Measurements from ENCODE around the gene TRPM2. TPM values are rescaled to one million over a fixed set of nuclear protein-coding genes. Genes with fewer than 3 reads are reported as not detected.

The TRPM2 gene
- total RNA-seq, 1 donor from 2014 or later: 1.6 TPM

DNA sequence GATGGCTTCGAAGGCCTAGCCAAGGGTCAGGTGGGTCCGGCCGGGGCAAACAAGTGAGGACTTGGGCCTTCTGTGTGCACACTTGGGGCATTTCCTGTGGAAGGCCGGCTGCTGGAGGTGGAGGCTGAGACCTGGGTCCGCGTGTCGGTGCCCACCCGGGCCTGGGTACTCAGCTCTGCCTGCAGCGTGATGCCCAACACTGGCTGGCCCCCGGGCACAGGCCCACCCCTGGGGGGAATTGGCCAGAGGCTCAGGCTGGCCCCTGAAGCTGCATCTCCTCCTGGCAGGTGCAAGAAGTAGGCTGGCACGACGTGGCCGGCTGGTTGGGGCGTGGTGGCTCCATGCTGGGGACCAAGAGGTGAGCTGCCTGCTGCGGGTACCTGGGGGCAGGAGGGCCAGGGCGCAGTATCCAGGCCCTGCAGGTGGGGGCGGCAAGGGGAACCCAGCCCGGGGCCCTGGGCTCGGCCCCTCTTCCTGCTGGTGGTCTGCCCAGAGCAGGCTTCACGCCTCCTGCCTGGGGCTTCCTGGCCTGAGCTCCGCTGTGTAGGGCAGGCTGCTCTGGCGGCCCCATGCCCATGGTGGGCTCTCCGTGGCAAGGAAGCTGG is 31.5 kb upstream of the TRPM2 start:
- Histone ChIP-seq H3K9me3 (ENCODE audit: control insufficient read depth in 3 of 3, low read length in 3 of 3) (no peaks in the 10 kb centered on the region), H3K9ac (ENCODE audit: low read depth in 1 of 3, low read length in 3 of 3) (no peak overlapping the region), H3K4me3 (ENCODE audit: low read length in 3 of 3) (no peak overlapping the region), H3K27ac (ENCODE audit: low read depth, low read length) (no peak overlapping the region), H3K4me1 (ENCODE audit: control insufficient read depth in 3 of 3, insufficient read depth in 3 of 3, low read length in 3 of 3) (peaks cover 0 to 11% (median 0%) of the 10 kb centered on the region in 3 donors), H3K36me3 (ENCODE audit: control insufficient read depth in 3 of 3, insufficient read depth in 3 of 3, low read length in 3 of 3) (peaks cover 7 to 25% (median 14%) of the 10 kb centered on the region in 3 donors), H3K27me3 (ENCODE audit: control insufficient read depth in 3 of 3, insufficient read depth in 3 of 3, low read length in 3 of 3) (no peaks in the 10 kb centered on the region)

DNA sequence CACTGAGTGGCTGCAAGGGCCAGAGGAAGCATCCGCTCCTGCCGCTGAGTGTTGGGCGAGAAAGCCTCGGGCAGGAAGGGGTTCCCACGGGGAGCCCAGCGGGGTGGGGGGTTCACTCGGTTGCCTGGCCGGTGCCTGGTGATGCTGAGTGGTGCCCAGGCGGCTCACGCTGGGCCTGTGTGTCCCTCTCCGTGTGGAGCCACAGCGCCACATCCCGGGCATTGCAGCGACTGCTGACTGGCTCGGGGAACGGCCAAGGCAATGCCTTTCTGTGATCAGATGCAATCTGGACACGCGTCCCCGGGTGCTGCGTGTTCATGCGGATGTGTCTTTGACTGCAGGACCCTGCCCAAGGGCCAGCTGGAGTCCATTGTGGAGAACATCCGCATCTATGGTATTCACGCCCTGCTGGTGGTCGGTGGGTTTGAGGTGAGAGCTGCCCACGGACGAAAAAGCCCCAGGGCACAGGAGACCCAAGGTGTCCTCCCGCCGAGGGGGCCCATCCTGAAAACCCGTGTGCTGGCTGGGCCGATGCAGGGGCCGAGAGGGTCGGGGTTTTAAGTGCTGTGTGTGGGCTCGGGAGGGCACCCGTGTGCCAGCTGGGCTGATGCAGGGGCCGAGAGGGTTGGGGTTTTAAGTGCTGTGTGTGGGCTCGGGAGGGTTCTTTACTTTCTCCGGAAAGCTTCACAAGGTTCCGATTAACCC is 30.6 kb upstream of the TRPM2 start:
- Histone ChIP-seq H3K27me3 (ENCODE audit: control insufficient read depth in 3 of 3, insufficient read depth in 3 of 3, low read length in 3 of 3) (no peaks in the 10 kb centered on the region), H3K36me3 (ENCODE audit: control insufficient read depth in 3 of 3, insufficient read depth in 3 of 3, low read length in 3 of 3) (peaks cover 7 to 25% (median 14%) of the 10 kb centered on the region in 3 donors), H3K4me3 (ENCODE audit: low read length in 3 of 3) (no peak overlapping the region), H3K9me3 (ENCODE audit: control insufficient read depth in 3 of 3, low read length in 3 of 3) (no peaks in the 10 kb centered on the region), H3K4me1 (ENCODE audit: control insufficient read depth in 3 of 3, insufficient read depth in 3 of 3, low read length in 3 of 3) (peaks cover 0 to 11% (median 0%) of the 10 kb centered on the region in 3 donors), H3K27ac (ENCODE audit: low read depth, low read length) (no peak overlapping the region), H3K9ac (ENCODE audit: low read depth in 1 of 3, low read length in 3 of 3) (peak overlapping the region in 1 of 3 donors; percentile 89)

GRCh38 chr21:44323591-44323990 is 29.8 kb upstream of the TRPM2 start:
- H3K27me3 ChIP-seq (ENCODE audit: control insufficient read depth in 3 of 3, insufficient read depth in 3 of 3, low read length in 3 of 3): no peaks in the 10 kb centered on the region
- H3K27ac ChIP-seq (ENCODE audit: low read depth, low read length): no peak overlapping the region
- H3K4me3 ChIP-seq (ENCODE audit: low read length in 3 of 3): peak overlapping the region in 1 of 3 donors; percentile 85
- peaks cover 4 to 22% (median 14%) of the 10 kb centered on the region in 3 donors for H3K36me3 ChIP-seq (ENCODE audit: control insufficient read depth in 3 of 3, insufficient read depth in 3 of 3, low read length in 3 of 3)
- peaks cover 0 to 11% (median 0%) of the 10 kb centered on the region in 3 donors for H3K4me1 ChIP-seq (ENCODE audit: control insufficient read depth in 3 of 3, insufficient read depth in 3 of 3, low read length in 3 of 3)
- peak overlapping the region in 2 of 3 donors; percentile 4 to 89 for H3K9ac ChIP-seq (ENCODE audit: low read depth in 1 of 3, low read length in 3 of 3)
- H3K9me3 ChIP-seq (ENCODE audit: control insufficient read depth in 3 of 3, low read length in 3 of 3): no peaks in the 10 kb centered on the region

- H3K9ac ChIP-seq (ENCODE audit: low read depth in 1 of 3, low read length in 3 of 3): peak overlapping the region in 2 of 3 donors; percentile 4 to 89
- peak overlapping the region in 1 of 3 donors; percentile 85 for H3K4me3 ChIP-seq (ENCODE audit: low read length in 3 of 3)
- H3K27me3 ChIP-seq (ENCODE audit: control insufficient read depth in 3 of 3, insufficient read depth in 3 of 3, low read length in 3 of 3): no peaks in the 10 kb centered on the region
- peaks cover 0 to 11% (median 0%) of the 10 kb centered on the region in 3 donors for H3K4me1 ChIP-seq (ENCODE audit: control insufficient read depth in 3 of 3, insufficient read depth in 3 of 3, low read length in 3 of 3)
- H3K27ac ChIP-seq (ENCODE audit: low read depth, low read length): no peak overlapping the region
- peaks cover 4 to 21% (median 13%) of the 10 kb centered on the region in 3 donors for H3K36me3 ChIP-seq (ENCODE audit: control insufficient read depth in 3 of 3, insufficient read depth in 3 of 3, low read length in 3 of 3)
- no peaks in the 10 kb centered on the region for H3K9me3 ChIP-seq (ENCODE audit: control insufficient read depth in 3 of 3, low read length in 3 of 3)
Measured at GRCh38 chr21:44324106-44324853, 29.1 kb upstream of the TRPM2 start.

DNA sequence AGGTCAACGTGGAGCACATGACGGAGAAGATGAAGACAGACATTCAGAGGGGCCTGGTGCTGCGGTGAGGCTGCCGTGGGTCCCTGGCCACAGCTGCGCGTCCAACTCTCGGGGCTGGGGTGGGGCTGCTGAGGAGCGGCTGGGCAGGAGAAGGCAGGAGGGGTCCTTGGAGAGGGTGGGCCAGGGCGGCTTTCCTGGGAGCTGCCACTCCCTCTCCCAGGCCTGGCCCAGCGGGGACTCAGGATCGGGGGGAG is 28.6 kb upstream of the TRPM2 start:
- peaks cover 4 to 21% (median 8%) of the 10 kb centered on the region in 3 donors for H3K36me3 ChIP-seq (ENCODE audit: control insufficient read depth in 3 of 3, insufficient read depth in 3 of 3, low read length in 3 of 3)
- peaks cover 0 to 11% (median 0%) of the 10 kb centered on the region in 3 donors for H3K4me1 ChIP-seq (ENCODE audit: control insufficient read depth in 3 of 3, insufficient read depth in 3 of 3, low read length in 3 of 3)

GRCh38 chr21:44325386-44326271 is 27.8 kb upstream of the TRPM2 start:
- Histone ChIP-seq H3K27me3 (ENCODE audit: control insufficient read depth in 3 of 3, insufficient read depth in 3 of 3, low read length in 3 of 3) (no peaks in the 10 kb centered on the region), H3K36me3 (ENCODE audit: control insufficient read depth in 3 of 3, insufficient read depth in 3 of 3, low read length in 3 of 3) (peaks cover 4 to 21% (median 6%) of the 10 kb centered on the region in 3 donors), H3K9ac (ENCODE audit: low read depth in 1 of 3, low read length in 3 of 3) (no peak overlapping the region), H3K4me1 (ENCODE audit: control insufficient read depth in 3 of 3, insufficient read depth in 3 of 3, low read length in 3 of 3) (peaks cover 0 to 11% (median 0%) of the 10 kb centered on the region in 3 donors), H3K4me3 (ENCODE audit: low read length in 3 of 3) (no peak overlapping the region), H3K9me3 (ENCODE audit: control insufficient read depth in 3 of 3, low read length in 3 of 3) (no peaks in the 10 kb centered on the region), H3K27ac (ENCODE audit: low read depth, low read length) (no peak overlapping the region)

More for the DNA sequence above, 28.6 kb upstream of the TRPM2 start:
- H3K27ac ChIP-seq (ENCODE audit: low read depth, low read length): no peak overlapping the region
- H3K9me3 ChIP-seq (ENCODE audit: control insufficient read depth in 3 of 3, low read length in 3 of 3): no peaks in the 10 kb centered on the region
- peak overlapping the region in 1 of 3 donors; percentile 85 for H3K4me3 ChIP-seq (ENCODE audit: low read length in 3 of 3)
- H3K27me3 ChIP-seq (ENCODE audit: control insufficient read depth in 3 of 3, insufficient read depth in 3 of 3, low read length in 3 of 3): no peaks in the 10 kb centered on the region
- H3K9ac ChIP-seq (ENCODE audit: low read depth in 1 of 3, low read length in 3 of 3): peak overlapping the region in 1 of 3 donors; percentile 89

GRCh38 chr21:44326272-44326647 is 27.2 kb upstream of the TRPM2 start:
- peaks cover 0 to 12% (median 0%) of the 10 kb centered on the region in 3 donors for H3K4me1 ChIP-seq (ENCODE audit: control insufficient read depth in 3 of 3, insufficient read depth in 3 of 3, low read length in 3 of 3)
- no peak overlapping the region for H3K9ac ChIP-seq (ENCODE audit: low read depth in 1 of 3, low read length in 3 of 3)
- H3K9me3 ChIP-seq (ENCODE audit: control insufficient read depth in 3 of 3, low read length in 3 of 3): no peaks in the 10 kb centered on the region
- H3K4me3 ChIP-seq (ENCODE audit: low read length in 3 of 3): no peak overlapping the region
- no peak overlapping the region for H3K27ac ChIP-seq (ENCODE audit: low read depth, low read length)
- peaks cover 4 to 21% (median 6%) of the 10 kb centered on the region in 3 donors for H3K36me3 ChIP-seq (ENCODE audit: control insufficient read depth in 3 of 3, insufficient read depth in 3 of 3, low read length in 3 of 3)
- no peaks in the 10 kb centered on the region for H3K27me3 ChIP-seq (ENCODE audit: control insufficient read depth in 3 of 3, insufficient read depth in 3 of 3, low read length in 3 of 3)

DNA sequence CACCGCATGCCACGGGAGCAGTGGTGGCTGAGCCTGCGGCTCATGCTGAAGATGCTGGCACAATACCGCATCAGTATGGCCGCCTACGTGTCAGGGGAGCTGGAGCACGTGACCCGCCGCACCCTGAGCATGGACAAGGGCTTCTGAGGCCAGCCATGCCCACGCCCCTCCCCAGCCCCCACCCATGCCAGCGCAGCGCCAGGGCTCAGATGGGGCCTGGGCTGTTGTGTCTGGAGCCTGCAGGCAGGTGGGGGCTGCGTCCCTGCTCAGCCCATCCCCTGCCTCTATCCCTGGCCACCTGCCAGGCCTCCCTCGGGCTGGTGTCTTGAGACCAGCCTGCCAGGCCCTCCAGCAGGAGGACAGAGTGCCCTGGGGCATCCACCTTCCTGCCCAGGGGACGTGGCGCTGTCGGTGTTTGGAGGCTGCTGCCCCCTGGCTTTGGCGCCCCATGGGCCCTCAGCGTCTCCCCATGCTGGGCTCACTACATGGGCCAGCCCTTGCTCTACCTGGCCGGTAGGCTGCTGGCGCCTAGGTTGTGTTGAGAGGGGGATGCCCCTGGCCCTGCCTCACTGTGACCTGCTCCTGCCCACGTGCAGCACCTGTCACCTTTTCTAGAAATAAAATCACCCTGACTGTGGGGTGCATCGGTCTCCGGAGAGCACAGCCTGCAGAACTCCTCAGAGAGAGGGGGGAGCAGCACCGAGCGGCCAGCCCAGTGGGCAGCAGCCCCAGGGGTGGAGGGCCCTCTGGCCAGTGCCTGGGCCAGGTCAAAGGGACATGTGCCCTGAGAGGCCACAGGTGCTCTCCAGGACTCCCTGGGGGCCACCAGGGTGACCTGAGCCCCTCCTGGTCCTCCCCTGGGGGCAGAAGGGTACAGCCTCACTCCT is 26.5 kb upstream of the TRPM2 start:
- peaks cover 3 to 21% (median 6%) of the 10 kb centered on the region in 3 donors for H3K36me3 ChIP-seq (ENCODE audit: control insufficient read depth in 3 of 3, insufficient read depth in 3 of 3, low read length in 3 of 3)
- no peak overlapping the region for H3K4me3 ChIP-seq (ENCODE audit: low read length in 3 of 3)
- no peak overlapping the region for H3K27ac ChIP-seq (ENCODE audit: low read depth, low read length)
- peaks cover 0 to 14% (median 0%) of the 10 kb centered on the region in 3 donors for H3K4me1 ChIP-seq (ENCODE audit: control insufficient read depth in 3 of 3, insufficient read depth in 3 of 3, low read length in 3 of 3)
- no peaks in the 10 kb centered on the region for H3K27me3 ChIP-seq (ENCODE audit: control insufficient read depth in 3 of 3, insufficient read depth in 3 of 3, low read length in 3 of 3)
- H3K9me3 ChIP-seq (ENCODE audit: control insufficient read depth in 3 of 3, low read length in 3 of 3): no peaks in the 10 kb centered on the region
- no peak overlapping the region for H3K9ac ChIP-seq (ENCODE audit: low read depth in 1 of 3, low read length in 3 of 3)

- H3K27ac ChIP-seq (ENCODE audit: low read depth, low read length): no peak overlapping the region
- no peak overlapping the region for H3K4me3 ChIP-seq (ENCODE audit: low read length in 3 of 3)
- H3K36me3 ChIP-seq (ENCODE audit: control insufficient read depth in 3 of 3, insufficient read depth in 3 of 3, low read length in 3 of 3): peaks cover 4 to 21% (median 6%) of the 10 kb centered on the region in 3 donors
- H3K9ac ChIP-seq (ENCODE audit: low read depth in 1 of 3, low read length in 3 of 3): no peak overlapping the region
- no peaks in the 10 kb centered on the region for H3K27me3 ChIP-seq (ENCODE audit: control insufficient read depth in 3 of 3, insufficient read depth in 3 of 3, low read length in 3 of 3)
- H3K9me3 ChIP-seq (ENCODE audit: control insufficient read depth in 3 of 3, low read length in 3 of 3): no peaks in the 10 kb centered on the region
- peaks cover 0 to 15% (median 0%) of the 10 kb centered on the region in 3 donors for H3K4me1 ChIP-seq (ENCODE audit: control insufficient read depth in 3 of 3, insufficient read depth in 3 of 3, low read length in 3 of 3)
Measured at GRCh38 chr21:44327603-44327974, 25.8 kb upstream of the TRPM2 start.

Measured in skeletal muscle tissue (tissue), 4 donors.